Osteoblast (primary cell): Measurements from ENCODE around the gene LRRC34. TPM values are rescaled to one million over a fixed set of nuclear protein-coding genes. Genes with fewer than 3 reads are reported as not detected.
A peak's percentile ranks its signal among the peaks of the same experiment; 100 is the strongest.

Source experiments
- DNase-seq: peaks from one replicate; pipeline ENCODE4 v3.0.0; 2011; ENCODE audit warnings: low spot score, mixed read lengths; ENCODE audit not compliant: insufficient read length; ENCODE audit errors: missing footprints
- H2AFZ ChIP-seq: 2 replicates; pipeline ENCODE4 v1.6.0; 2011; ENCODE audit warnings: mild to moderate bottlenecking, low read length
- H3K27ac ChIP-seq: 2 replicates; pipeline ENCODE4 v1.5.1; 2011; ENCODE audit warnings: mild to moderate bottlenecking, low read depth, low read length, moderate library complexity
- H3K27me3 ChIP-seq: 2 replicates; pipeline ENCODE4 v1.6.0; 2012; ENCODE audit warnings: mild to moderate bottlenecking, control low read depth, inconsistent platforms, low read length, moderate library complexity; ENCODE audit not compliant: insufficient read depth
- H3K36me3 ChIP-seq: 2 replicates; pipeline ENCODE4 v1.5.1; 2011; ENCODE audit warnings: mild to moderate bottlenecking, low read length, control low read depth, moderate library complexity; ENCODE audit not compliant: insufficient read depth
- H3K4me1 ChIP-seq: 2 replicates; pipeline ENCODE4 v1.5.1; 2011; ENCODE audit warnings: mild to moderate bottlenecking, low read length, control low read depth, moderate library complexity; ENCODE audit not compliant: insufficient read depth
- H3K4me2 ChIP-seq: 2 replicates; pipeline ENCODE4 v1.6.0; 2011; ENCODE audit warnings: mild to moderate bottlenecking, low read length; ENCODE audit not compliant: insufficient read depth
- H3K4me3 ChIP-seq: fragments of 200-600 bp; sonication (generic); 3 replicates; pipeline ENCODE4 v1.5.1; 2012; ENCODE audit warnings: mild to moderate bottlenecking, low read length, inconsistent platforms; ENCODE audit not compliant: insufficient read depth
- H3K79me2 ChIP-seq: 2 replicates; pipeline ENCODE4 v1.6.0; 2012; ENCODE audit warnings: mild to moderate bottlenecking, low read length, control low read depth, inconsistent platforms; ENCODE audit not compliant: insufficient read depth
- H3K9me3 ChIP-seq: 2 replicates; pipeline ENCODE4 v1.5.1; 2011; ENCODE audit warnings: low read depth, low read length, control low read depth
- H4K20me1 ChIP-seq: 2 replicates; pipeline ENCODE4 v1.6.0; 2012; ENCODE audit warnings: mild to moderate bottlenecking, low read length, control low read depth; ENCODE audit not compliant: insufficient read depth
- CTCF ChIP-seq: IDR thresholded peaks from 2 replicates; pipeline ENCODE4 v1.5.1; 2011; ENCODE audit warnings: mild to moderate bottlenecking, low read depth, low read length, moderate library complexity; ENCODE audit errors: extremely low read depth
- total RNA-seq: library from RNA; depleted of rRNA; stranded (reverse); fragments of >200 nt; gene quantifications from 2 replicates; pipeline ENCODE4 v1.2.3, GENCODE V29; 2012

The LRRC34 gene
- total RNA-seq, 1 donor: 2.2 TPM

GRCh38 chr3:169764312-169764881 lies 48.3 kb downstream of the LRRC34 start:
- H3K9me3 ChIP-seq: no peaks in the 10 kb centered on the region
- no peaks in the 10 kb centered on the region for H3K79me2 ChIP-seq
- H3K36me3 ChIP-seq: no peaks in the 10 kb centered on the region
- peak overlapping the region; percentile 94 for H3K4me3 ChIP-seq
- H3K27me3 ChIP-seq: no peaks in the 10 kb centered on the region
- no peak for TF ChIP-seq CTCF
- H3K4me2 ChIP-seq: peak overlapping the region; percentile 94
- peak overlapping the region; percentile 85 for H3K27ac ChIP-seq
- H3K4me1 ChIP-seq: peaks cover 11% of the 10 kb centered on the region
- peak overlapping the region; percentile 86 for H2AFZ ChIP-seq
- H4K20me1 ChIP-seq: no peaks in the 10 kb centered on the region
- DNase-seq: peak; percentile 77

GRCh38 chr3:169760479-169760878 lies 52.2 kb downstream of the LRRC34 start:
- no peaks in the 10 kb centered on the region for H3K36me3 ChIP-seq
- peak overlapping the region; percentile 20 for H2AFZ ChIP-seq
- H3K79me2 ChIP-seq: no peaks in the 10 kb centered on the region
- no peak overlapping the region for H3K4me2 ChIP-seq
- H3K9me3 ChIP-seq: no peaks in the 10 kb centered on the region
- H4K20me1 ChIP-seq: no peaks in the 10 kb centered on the region
- no peak overlapping the region for H3K27ac ChIP-seq
- no peak for DNase-seq
- H3K4me3 ChIP-seq: no peak overlapping the region
- no peak for TF ChIP-seq CTCF
- H3K4me1 ChIP-seq: peaks cover 11% of the 10 kb centered on the region
- peaks cover 5% of the 10 kb centered on the region for H3K27me3 ChIP-seq

GRCh38 chr3:169759256-169759655 lies 53.4 kb downstream of the LRRC34 start:
- no peak overlapping the region for H3K4me2 ChIP-seq
- no peak for DNase-seq
- H3K4me1 ChIP-seq: peaks cover 7% of the 10 kb centered on the region
- no peak for TF ChIP-seq CTCF
- H4K20me1 ChIP-seq: no peaks in the 10 kb centered on the region
- H3K4me3 ChIP-seq: no peak overlapping the region
- H3K79me2 ChIP-seq: no peaks in the 10 kb centered on the region
- H3K9me3 ChIP-seq: no peaks in the 10 kb centered on the region
- peaks cover 10% of the 10 kb centered on the region for H3K27me3 ChIP-seq
- no peak overlapping the region for H3K27ac ChIP-seq
- no peak overlapping the region for H2AFZ ChIP-seq
- H3K36me3 ChIP-seq: no peaks in the 10 kb centered on the region

- Histone ChIP-seq H2AFZ (no peak overlapping the region), H3K36me3 (no peaks in the 10 kb centered on the region), H3K4me2 (no peak overlapping the region), H3K9me3 (no peaks in the 10 kb centered on the region), H3K4me3 (no peak overlapping the region), H3K4me1 (peaks cover 7% of the 10 kb centered on the region), H4K20me1 (no peaks in the 10 kb centered on the region), H3K79me2 (no peaks in the 10 kb centered on the region), H3K27me3 (peaks cover 10% of the 10 kb centered on the region), H3K27ac (no peak overlapping the region)
- TF ChIP-seq CTCF: no peak
- DNase-seq: no peak
Observed at GRCh38 chr3:169758359-169758994, 54.2 kb downstream of the LRRC34 start.
